HG03342 (cell line): ENCODE results near the gene MTHFSD.

ENCODE experiments used
- ATAC-seq: cut with Tn5 transposase; IDR thresholded peaks from one replicate; pipeline ENCODE4 v1.9.1; 2021; ENCODE audit warnings: mild to moderate bottlenecking, moderate library complexity; ENCODE audit not compliant: unreplicated experiment

The MTHFSD gene

GRCh38 chr16:86584726-86585721 lies 30.0 kb upstream of the MTHFSD start:
- no peak for ATAC-seq

- ATAC-seq, result no peak
Measured at GRCh38 chr16:86584071-86584685, 29.1 kb upstream of the MTHFSD start.

- no peak for ATAC-seq
Measured at GRCh38 chr16:86581458-86581857, 26.4 kb upstream of the MTHFSD start.

GRCh38 chr16:86580791-86581170 lies 25.7 kb upstream of the MTHFSD start:
- ATAC-seq, result no peak

- ATAC-seq, result no peak
Measured at GRCh38 chr16:86580063-86580790, 25.2 kb upstream of the MTHFSD start.

- no peak for ATAC-seq
Measured at GRCh38 chr16:86579268-86580062, 24.4 kb upstream of the MTHFSD start.

- ATAC-seq, result no peak
Measured at GRCh38 chr16:86578611-86579267, 23.7 kb upstream of the MTHFSD start.

- ATAC-seq, result no peak
Measured at GRCh38 chr16:86578061-86578599, 23.1 kb upstream of the MTHFSD start, which contains the start of gene FOXL1. Gene FOXL1, plus strand, starts transcription at chr16:86578549. Its CDS starts 175 bp downstream, at chr16:86578724.

- no peak for ATAC-seq
Measured at GRCh38 chr16:86577314-86577971, 22.4 kb upstream of the MTHFSD start.

GRCh38 chr16:86576591-86577313 lies 21.7 kb upstream of the MTHFSD start:
- no peak for ATAC-seq

GRCh38 chr16:86575754-86576557 lies 20.9 kb upstream of the MTHFSD start:
- ATAC-seq, result no peak

GRCh38 chr16:86575095-86575685 lies 20.2 kb upstream of the MTHFSD start:
- ATAC-seq, result no peak

- no peak for ATAC-seq
Measured at GRCh38 chr16:86574646-86575045, 19.6 kb upstream of the MTHFSD start.

- ATAC-seq, result no peak
Measured at GRCh38 chr16:86573646-86574508, 18.8 kb upstream of the MTHFSD start.

- no peak for ATAC-seq
Measured at GRCh38 chr16:86573215-86573614, 18.2 kb upstream of the MTHFSD start.

GRCh38 chr16:86572606-86573005 lies 17.6 kb upstream of the MTHFSD start:
- ATAC-seq, result no peak
